H9 (cell line): ENCODE results near the gene PDZD2. TPM values are rescaled to one million over a fixed set of nuclear protein-coding genes. Genes with fewer than 3 reads are reported as not detected.
"Not testable (repeated sequence)": the region's sequence is repeated elsewhere in the genome, so short reads cannot be mapped to it uniquely, and the experiment has no call there.

Experiments used
- DNase-seq: peaks from one replicate; pipeline ENCODE4 v3.0.0-alpha.2; 2017
- H2AFZ ChIP-seq: one replicate; pipeline ENCODE4 v1.6.1; 2013; ENCODE audit warnings: mild to moderate bottlenecking, low read length, control low read depth, moderate library complexity
- H2AK5ac ChIP-seq: 2 replicates; pipeline ENCODE4 v1.6.1; 2013; ENCODE audit warnings: low read length, control low read depth, mixed read lengths; ENCODE audit not compliant: insufficient read length
- H2BK120ac ChIP-seq: one replicate; pipeline ENCODE4 v1.6.1; 2013; ENCODE audit warnings: low read depth, mild to moderate bottlenecking, low read length, control low read depth, inconsistent platforms; ENCODE audit not compliant: poor library complexity, severe bottlenecking
- H2BK12ac ChIP-seq: 2 replicates; pipeline ENCODE4 v1.6.1; 2013; ENCODE audit warnings: low read length, control low read depth, mixed read lengths, low read depth; ENCODE audit not compliant: insufficient read length
- H2BK15ac ChIP-seq: 2 replicates; pipeline ENCODE4 v1.6.1; 2013; ENCODE audit warnings: low read depth, low read length, control low read depth
- H2BK20ac ChIP-seq: one replicate; pipeline ENCODE4 v1.6.1; 2013; ENCODE audit warnings: low read depth, mild to moderate bottlenecking, low read length, control low read depth, inconsistent platforms; ENCODE audit not compliant: poor library complexity, severe bottlenecking
- H2BK5ac ChIP-seq: 2 replicates; pipeline ENCODE4 v1.6.1; 2013; ENCODE audit warnings: low read length, control low read depth, mixed read lengths; ENCODE audit not compliant: insufficient read length
- H3K14ac ChIP-seq: 2 replicates; pipeline ENCODE4 v1.6.1; 2013; ENCODE audit warnings: low read length, control low read depth; ENCODE audit not compliant: insufficient read depth
- H3K18ac ChIP-seq: 2 replicates; pipeline ENCODE4 v1.6.1; 2013; ENCODE audit warnings: low read depth, mild to moderate bottlenecking, mixed read lengths, low read length, control low read depth; ENCODE audit not compliant: insufficient read length
- H3K23ac ChIP-seq: 2 replicates; pipeline ENCODE4 v1.6.1; 2013; ENCODE audit warnings: low read length, control low read depth, mixed read lengths, low read depth; ENCODE audit not compliant: insufficient read length
- H3K23me2 ChIP-seq: 2 replicates; pipeline ENCODE4 v1.6.1; 2013; ENCODE audit warnings: low read depth, mild to moderate bottlenecking, mixed read lengths, low read length, control low read depth; ENCODE audit not compliant: insufficient read length, poor library complexity, severe bottlenecking
- H3K27ac ChIP-seq: 2 replicates; pipeline ENCODE4 v1.5.1; 2013; ENCODE audit warnings: low read length, control low read depth, mixed read lengths, low read depth; ENCODE audit not compliant: insufficient read length
- H3K27me3 ChIP-seq: 2 replicates; pipeline ENCODE4 v1.6.1; 2013; ENCODE audit warnings: low read length, control low read depth, inconsistent platforms; ENCODE audit not compliant: insufficient read depth
- H3K4ac ChIP-seq: 2 replicates; pipeline ENCODE4 v1.6.1; 2013; ENCODE audit warnings: low read depth, mild to moderate bottlenecking, control low read depth, inconsistent platforms, low read length, moderate library complexity
- H3K4me1 ChIP-seq: 2 replicates; pipeline ENCODE4 v1.6.1; 2013; ENCODE audit warnings: low read length, control low read depth, inconsistent platforms; ENCODE audit not compliant: insufficient read depth
- H3K4me2 ChIP-seq: 2 replicates; pipeline ENCODE4 v1.6.1; 2013; ENCODE audit warnings: low read length, control low read depth, mixed read lengths; ENCODE audit not compliant: insufficient read length, insufficient read depth
- H3K56ac ChIP-seq: 2 replicates; pipeline ENCODE4 v1.6.1; 2013; ENCODE audit warnings: low read depth, mild to moderate bottlenecking, mixed read lengths, low read length, control low read depth; ENCODE audit not compliant: insufficient read length
- H3K79me1 ChIP-seq: 2 replicates; pipeline ENCODE4 v1.6.1; 2013; ENCODE audit warnings: low read depth, mild to moderate bottlenecking, moderate library complexity, low read length, control low read depth, inconsistent platforms; ENCODE audit not compliant: insufficient read depth, poor library complexity, severe bottlenecking
- H3K79me2 ChIP-seq: 2 replicates; pipeline ENCODE4 v1.6.1; 2013; ENCODE audit warnings: low read length, control low read depth, inconsistent platforms; ENCODE audit not compliant: insufficient read depth
- H3K9ac ChIP-seq: 2 replicates; pipeline ENCODE4 v1.6.1; 2013; ENCODE audit warnings: low read length, control low read depth, mixed read lengths; ENCODE audit not compliant: insufficient read length; ENCODE audit errors: extremely low read depth
- H3K9me3 ChIP-seq: one replicate; pipeline ENCODE4 v1.6.1; 2013; ENCODE audit warnings: low read depth, low read length, inconsistent platforms; ENCODE audit not compliant: control insufficient read depth
- H3T11ph ChIP-seq: one replicate; pipeline ENCODE4 v1.6.1; 2013; ENCODE audit warnings: mild to moderate bottlenecking, low read length, control low read depth, inconsistent platforms
- H4K20me1 ChIP-seq: one replicate; pipeline ENCODE4 v1.6.1; 2013; ENCODE audit not compliant: control insufficient read depth, insufficient read length, insufficient read depth
- H4K5ac ChIP-seq: 2 replicates; pipeline ENCODE4 v1.6.1; 2013; ENCODE audit warnings: low read depth, mild to moderate bottlenecking, mixed read lengths, low read length, control low read depth; ENCODE audit not compliant: insufficient read length
- H4K8ac ChIP-seq: replicated peaks from 2 replicates; pipeline ENCODE4 v1.6.1; 2013; ENCODE audit warnings: low read length, control low read depth, mixed read lengths, low read depth; ENCODE audit not compliant: insufficient read length
- H4K91ac ChIP-seq: 2 replicates; pipeline ENCODE4 v1.6.1; 2013; ENCODE audit warnings: low read depth, mild to moderate bottlenecking, moderate library complexity, mixed read lengths, low read length, control low read depth; ENCODE audit not compliant: insufficient read length
- H3K27ac Mint-ChIP-seq, 3 experiments: 2 replicates in 2 of 3; 3 replicates in 1 of 3; pipeline ENCODE4 v1.8.0; 2020 to 2021; ENCODE audit warnings: mixed read lengths in 3 of 3, mild to moderate bottlenecking in 1 of 3, moderate library complexity in 1 of 3
- H3K27me3 Mint-ChIP-seq: 2 replicates; pipeline ENCODE4 v1.8.0; 2021; ENCODE audit warnings: low read depth, mild to moderate bottlenecking, moderate library complexity, mixed read lengths
- H3K36me3 Mint-ChIP-seq, 3 experiments: 2 replicates in 2 of 3; 3 replicates in 1 of 3; pipeline ENCODE4 v1.8.0; 2020 to 2021; ENCODE audit warnings: low read depth in 3 of 3, mixed read lengths in 3 of 3; ENCODE audit not compliant: insufficient read depth in 1 of 3
- H3K4me1 Mint-ChIP-seq, 2 experiments: 2 replicates each; pipeline ENCODE4 v1.8.0; 2020; ENCODE audit warnings: mixed read lengths in 2 of 2
- H3K4me3 Mint-ChIP-seq, 2 experiments: 2 replicates in 1 of 2; 3 replicates in 1 of 2; pipeline ENCODE4 v1.8.0; 2020 to 2021; ENCODE audit warnings: mild to moderate bottlenecking in 2 of 2, mixed read lengths in 2 of 2, moderate library complexity in 1 of 2
- H3K9me3 Mint-ChIP-seq, 2 experiments: 2 replicates in 1 of 2; 3 replicates in 1 of 2; pipeline ENCODE4 v1.8.0; 2020; ENCODE audit warnings: mild to moderate bottlenecking in 2 of 2, mixed read lengths in 2 of 2, moderate library complexity in 1 of 2
- WGBS: extraction: QIAGEN DNeasy Blood & Tissue Kit; methylation state at CpG from one replicate; pipeline ENCODE4 v1.1.7; 2013; ENCODE audit warnings: missing lambda C conversion rate, low lambda C conversion rate, mixed read lengths; ENCODE audit not compliant: insufficient read length; ENCODE audit errors: extremely low coverage; 5-methylcytosine and 5-hydroxymethylcytosine counted together
- total RNA-seq: library from RNA; stranded (reverse); gene quantifications from 2 replicates; pipeline ENCODE4 v1.2.1, GENCODE V29; 2021

PDZD2 gene
- total RNA-seq, 1 experiment from 2014 or later = 9.9 TPM

DNA sequence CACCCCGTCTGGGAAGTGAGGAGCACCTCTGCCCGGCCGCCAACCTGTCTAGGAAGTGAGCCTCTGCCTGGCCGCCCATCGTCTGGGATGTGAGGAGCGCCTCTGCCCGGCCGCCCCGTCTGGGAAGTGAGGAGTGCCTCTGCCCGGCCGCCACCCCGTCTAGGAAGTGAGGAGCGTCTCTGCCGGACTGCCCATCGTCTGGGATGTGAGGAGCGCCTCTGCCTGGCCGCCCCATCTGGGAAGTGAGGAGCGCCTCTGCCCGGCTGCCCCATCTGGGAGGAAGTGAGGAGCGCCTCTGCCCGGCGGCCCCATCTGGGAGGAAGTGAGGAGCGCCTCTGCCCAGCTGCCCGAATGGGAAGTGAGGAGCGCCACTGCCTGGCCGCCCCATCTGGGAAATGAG lies 400.7 kb downstream of the PDZD2 start:
- H4K5ac ChIP-seq, H3K9ac ChIP-seq, H3K4me1 ChIP-seq, DNase-seq, H2AK5ac ChIP-seq, H2BK5ac ChIP-seq, H2BK120ac ChIP-seq, H3K4me2 ChIP-seq, H3K27ac Mint-ChIP-seq, H3K79me2 ChIP-seq, H3K56ac ChIP-seq, H3K18ac ChIP-seq, H2AFZ ChIP-seq, H2BK12ac ChIP-seq, H3K27ac ChIP-seq, H3K4me1 Mint-ChIP-seq, H2BK20ac ChIP-seq, H3K23me2 ChIP-seq, H3K79me1 ChIP-seq, H3K27me3 Mint-ChIP-seq, H3K23ac ChIP-seq, H4K91ac ChIP-seq, H4K20me1 ChIP-seq, H3K4me3 Mint-ChIP-seq, H3T11ph ChIP-seq, H3K4ac ChIP-seq, H3K14ac ChIP-seq, H4K8ac ChIP-seq, H3K9me3 ChIP-seq, H2BK15ac ChIP-seq, H3K27me3 ChIP-seq: not testable (repeated sequence)
- WGBS = no CpG with 5 or more reads among the region's 26 CpGs
- H3K36me3 Mint-ChIP-seq = peaks cover 22 to 41% (median 31%) of the 10 kb centered on the region in 3 experiments
- H3K9me3 Mint-ChIP-seq = peaks cover 28 to 30% of the 10 kb centered on the region in 2 experiments

DNA sequence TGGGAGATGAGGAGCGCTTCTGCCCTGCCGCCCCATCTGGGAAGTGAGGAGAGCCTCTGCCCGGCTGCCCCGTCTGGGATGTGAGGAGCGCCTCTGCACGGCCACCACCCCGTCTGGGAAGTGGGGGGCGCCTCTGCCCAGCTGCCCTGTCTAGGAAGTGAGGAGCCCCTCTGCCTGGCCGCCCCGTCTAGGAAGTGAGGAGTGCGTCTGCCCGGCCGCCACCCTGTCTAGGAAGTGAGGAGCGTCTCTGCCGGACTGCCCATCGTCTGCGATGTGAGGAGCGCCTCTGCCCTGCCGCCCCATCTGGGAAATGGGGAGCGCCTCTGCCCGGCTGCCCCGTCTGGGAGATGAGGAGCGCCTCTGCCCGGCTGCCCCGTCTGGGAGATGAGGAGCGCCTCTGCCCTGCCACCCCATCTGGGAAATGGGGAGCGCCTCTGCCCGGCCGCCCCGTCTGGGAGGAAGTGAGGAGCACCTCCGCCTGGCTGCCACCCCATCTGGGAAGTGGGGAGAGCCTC lies 401.3 kb downstream of the PDZD2 start:
- not testable (repeated sequence) for H3K27ac Mint-ChIP-seq, H2BK20ac ChIP-seq, H3K27me3 ChIP-seq, H2AFZ ChIP-seq, H3K23me2 ChIP-seq, H4K91ac ChIP-seq, H2BK12ac ChIP-seq, H3K9ac ChIP-seq, H3K27me3 Mint-ChIP-seq, DNase-seq, H2AK5ac ChIP-seq, H3K18ac ChIP-seq, H4K8ac ChIP-seq, H3K9me3 ChIP-seq, H3K14ac ChIP-seq, H3K79me1 ChIP-seq, H2BK120ac ChIP-seq, H2BK15ac ChIP-seq, H3K79me2 ChIP-seq, H3T11ph ChIP-seq, H4K5ac ChIP-seq, H3K56ac ChIP-seq, H3K27ac ChIP-seq, H2BK5ac ChIP-seq, H3K4ac ChIP-seq, H3K4me1 ChIP-seq, H4K20me1 ChIP-seq, H3K4me1 Mint-ChIP-seq, H3K4me2 ChIP-seq, H3K4me3 Mint-ChIP-seq, H3K23ac ChIP-seq
- Mint-ChIP-seq H3K36me3 (peaks cover 22 to 41% (median 31%) of the 10 kb centered on the region in 3 experiments), H3K9me3 (peaks cover 28 to 30% of the 10 kb centered on the region in 2 experiments)
- WGBS = no CpG with 5 or more reads among the region's 31 CpGs
